Effector memory CD4-positive, alpha-beta T cell (primary cell): ENCODE results near the gene SNAP23.

Source experiments
- DNase-seq, 3 donors: peaks; one replicate each; pipeline ENCODE4 v3.0.0-alpha.2; 2020
- H3K27ac ChIP-seq: 2 replicates; pipeline ENCODE4 v1.7.0; 2013; ENCODE audit warnings: mild to moderate bottlenecking, low read length, moderate library complexity; ENCODE audit not compliant: insufficient read depth, poor library complexity, severe bottlenecking
- H3K27me3 ChIP-seq: replicated peaks from 2 replicates; pipeline ENCODE4 v1.7.0; 2013; ENCODE audit warnings: mild to moderate bottlenecking, low read length; ENCODE audit not compliant: insufficient read depth, control insufficient read depth, poor library complexity, severe bottlenecking
- H3K36me3 ChIP-seq: 2 replicates; pipeline ENCODE4 v1.7.0; 2013; ENCODE audit warnings: mild to moderate bottlenecking, low read length, moderate library complexity; ENCODE audit not compliant: control insufficient read depth, insufficient read depth
- H3K4me1 ChIP-seq: 2 replicates; pipeline ENCODE4 v1.7.0; 2013; ENCODE audit warnings: low read length, mild to moderate bottlenecking; ENCODE audit not compliant: control insufficient read depth, insufficient read depth, poor library complexity, severe bottlenecking
- H3K4me3 ChIP-seq: 2 replicates; pipeline ENCODE4 v1.7.0; 2013; ENCODE audit warnings: low read length, low read depth, mild to moderate bottlenecking; ENCODE audit not compliant: insufficient read depth, poor library complexity, severe bottlenecking
- H3K9me3 ChIP-seq: 2 replicates; pipeline ENCODE4 v1.7.0; 2013; ENCODE audit warnings: mild to moderate bottlenecking, low read length, moderate library complexity; ENCODE audit not compliant: control insufficient read depth

The SNAP23 gene

GRCh38 chr15:42493679-42494078, 1.8 kb upstream of the SNAP23 start:
- Histone ChIP-seq H3K9me3 (no peaks in the 10 kb centered on the region), H3K4me1 (peaks cover 7% of the 10 kb centered on the region), H3K4me3 (no peak overlapping the region), H3K36me3 (no peaks in the 10 kb centered on the region), H3K27me3 (no peaks in the 10 kb centered on the region), H3K27ac (no peak overlapping the region)
- no peak for DNase-seq

DNA sequence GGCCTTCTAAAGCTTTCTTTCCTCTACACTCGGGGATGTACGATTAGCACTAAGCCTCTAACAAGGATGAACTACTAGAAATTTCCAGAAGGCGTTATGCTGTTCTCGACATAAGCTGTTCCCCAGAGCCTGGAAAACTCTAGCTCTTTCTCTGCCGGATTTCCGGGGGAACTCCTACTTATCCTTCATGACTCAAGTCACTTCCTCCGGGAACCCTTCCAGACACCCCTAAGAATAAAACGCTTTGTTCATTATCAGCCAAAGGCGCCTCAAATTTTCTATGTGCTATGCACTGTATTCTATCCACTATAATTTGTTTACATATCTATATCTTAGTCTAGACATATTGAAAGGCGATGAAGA, 455 bp upstream of the SNAP23 start:
- Histone ChIP-seq H3K9me3 (no peaks in the 10 kb centered on the region), H3K27ac (peak overlapping the region; percentile 73), H3K27me3 (no peaks in the 10 kb centered on the region), H3K36me3 (no peaks in the 10 kb centered on the region), H3K4me3 (peak overlapping the region; percentile 96), H3K4me1 (peaks cover 7% of the 10 kb centered on the region)
- peak in 1 of 3 donors; percentile 37 for DNase-seq

DNA sequence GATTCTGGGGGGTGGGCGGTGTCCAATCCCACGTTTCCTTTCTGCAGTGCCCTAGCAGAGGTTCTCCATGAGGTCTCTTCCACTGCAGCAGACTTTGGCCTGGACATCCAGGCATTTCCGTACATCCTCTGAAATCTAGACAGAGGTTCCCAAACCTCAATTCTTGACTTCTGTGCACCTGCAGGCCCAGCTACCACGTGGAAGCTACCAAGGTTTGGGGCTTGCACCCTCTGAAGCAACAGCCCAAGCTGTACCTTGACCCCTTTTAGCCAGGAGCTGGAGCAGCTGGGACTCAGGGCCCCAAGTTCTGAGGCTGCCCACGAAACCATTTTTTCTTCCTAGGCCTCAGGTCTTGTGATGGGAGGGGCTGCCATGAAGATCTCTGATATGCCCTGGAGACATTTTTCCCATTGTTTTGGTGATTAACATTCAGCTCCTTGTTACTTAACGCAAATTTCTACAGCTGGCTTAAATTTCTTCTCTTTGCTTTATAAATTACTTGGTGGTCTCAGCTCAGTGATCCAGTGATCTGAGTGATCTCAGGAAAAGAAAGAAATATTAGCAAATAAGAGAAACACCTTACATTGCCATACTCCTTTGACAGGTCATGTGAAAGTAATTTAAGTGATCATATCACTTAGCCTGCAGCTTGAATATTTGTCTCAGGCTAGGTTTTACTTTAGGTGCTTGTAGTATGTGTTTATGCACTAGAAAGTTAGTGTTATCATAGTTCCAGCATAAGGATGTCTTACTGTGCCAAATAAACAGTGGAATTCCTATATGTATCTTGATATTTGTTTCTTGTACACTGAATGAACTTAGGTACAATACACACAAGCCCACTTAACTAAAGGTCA, 3.0 kb downstream of the SNAP23 start:
- Histone ChIP-seq H3K27ac (no peak overlapping the region), H3K27me3 (no peaks in the 10 kb centered on the region), H3K4me1 (peaks cover 7% of the 10 kb centered on the region), H3K36me3 (no peaks in the 10 kb centered on the region), H3K9me3 (no peaks in the 10 kb centered on the region), H3K4me3 (no peak overlapping the region)
- no peak for DNase-seq

- H3K4me1 ChIP-seq, result peaks cover 5% of the 10 kb centered on the region
- no peak overlapping the region for H3K27ac ChIP-seq
- H3K36me3 ChIP-seq, result no peaks in the 10 kb centered on the region
- no peaks in the 10 kb centered on the region for H3K27me3 ChIP-seq
- H3K4me3 ChIP-seq, result no peak overlapping the region
- no peak for DNase-seq
- no peaks in the 10 kb centered on the region for H3K9me3 ChIP-seq
Observed at GRCh38 chr15:42499858-42500609, 4.6 kb downstream of the SNAP23 start.

DNA sequence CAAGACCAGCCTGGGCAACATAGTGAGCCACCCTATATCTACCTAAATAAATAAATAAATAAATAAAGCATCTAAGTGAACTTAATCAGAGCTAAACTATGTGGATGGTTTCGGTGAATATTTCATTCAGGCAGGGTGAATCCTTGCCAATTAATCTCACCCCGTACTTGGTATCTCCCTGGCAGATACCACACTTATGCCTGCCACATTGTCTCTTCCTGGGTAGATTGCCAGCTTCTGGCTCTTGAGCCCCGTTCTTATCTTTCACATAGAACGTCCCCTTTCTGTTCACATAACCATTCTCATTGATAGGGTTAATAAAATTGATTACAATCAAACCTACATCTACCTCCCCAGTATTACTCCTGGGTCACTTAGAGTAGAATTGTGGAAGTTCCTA, 7.0 kb downstream of the SNAP23 start:
- Histone ChIP-seq H3K27ac (no peak overlapping the region), H3K9me3 (no peaks in the 10 kb centered on the region), H3K27me3 (no peaks in the 10 kb centered on the region), H3K4me1 (no peaks in the 10 kb centered on the region), H3K4me3 (no peak overlapping the region), H3K36me3 (no peaks in the 10 kb centered on the region)
- DNase-seq, result no peak

- H3K4me1 ChIP-seq, result no peaks in the 10 kb centered on the region
Observed at GRCh38 chr15:42503825-42504224, 8.4 kb downstream of the SNAP23 start.

DNA sequence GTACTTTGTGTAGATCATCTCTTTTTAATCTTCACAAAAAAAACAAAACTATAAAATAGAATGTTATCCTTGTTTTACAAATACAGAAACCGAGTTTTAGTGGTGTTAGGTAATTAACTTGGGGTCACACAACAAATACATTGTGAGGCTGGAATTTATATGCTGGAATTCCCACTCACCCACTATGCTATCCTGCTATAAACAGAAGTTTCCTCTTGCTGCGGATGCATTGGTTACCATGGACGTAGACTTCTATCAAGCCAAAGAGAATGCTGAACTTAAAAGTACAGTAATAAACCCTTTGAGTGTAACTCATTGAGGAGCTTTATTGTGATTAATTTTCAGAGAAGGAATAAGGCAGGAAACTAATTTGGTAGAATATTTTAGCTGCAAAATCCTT, 9.2 kb downstream of the SNAP23 start:
- Histone ChIP-seq H3K27me3 (no peaks in the 10 kb centered on the region), H3K4me3 (no peak overlapping the region), H3K27ac (no peak overlapping the region), H3K36me3 (no peaks in the 10 kb centered on the region), H3K4me1 (no peaks in the 10 kb centered on the region), H3K9me3 (no peaks in the 10 kb centered on the region)
- no peak for DNase-seq

More at GRCh38 chr15:42503825-42504224, 8.4 kb downstream of the SNAP23 start:
- DNase-seq, result no peak
- Histone ChIP-seq H3K36me3 (no peaks in the 10 kb centered on the region), H3K27me3 (no peaks in the 10 kb centered on the region), H3K4me3 (no peak overlapping the region), H3K27ac (no peak overlapping the region), H3K9me3 (no peaks in the 10 kb centered on the region)

DNA sequence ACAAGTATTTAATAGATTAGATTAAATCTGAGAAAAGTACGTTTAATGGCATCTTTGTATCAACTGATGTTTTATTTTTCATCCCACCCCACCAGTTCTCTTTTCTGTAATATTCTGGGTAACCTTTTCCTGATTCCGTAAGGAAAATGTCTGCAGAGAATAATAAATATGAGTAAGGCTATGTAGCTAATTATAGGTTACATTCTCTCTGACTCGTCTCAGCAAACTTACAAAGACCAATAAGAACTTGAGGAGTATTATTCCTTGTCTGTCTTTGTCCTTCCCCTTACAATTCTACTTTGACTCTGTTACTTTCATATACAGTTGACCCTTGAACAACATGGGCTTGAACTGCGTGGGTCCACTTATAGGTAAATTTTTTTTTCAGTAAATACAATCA, 12.1 kb downstream of the SNAP23 start:
- Histone ChIP-seq H3K9me3 (no peaks in the 10 kb centered on the region), H3K27ac (no peak overlapping the region), H3K36me3 (no peaks in the 10 kb centered on the region), H3K4me3 (no peak overlapping the region), H3K27me3 (no peaks in the 10 kb centered on the region), H3K4me1 (no peaks in the 10 kb centered on the region)
- DNase-seq, result no peak

- H3K36me3 ChIP-seq, result peaks cover 1% of the 10 kb centered on the region
- no peak overlapping the region for H3K27ac ChIP-seq
- no peak overlapping the region for H3K4me3 ChIP-seq
- DNase-seq, result no peak
- H3K4me1 ChIP-seq, result no peaks in the 10 kb centered on the region
- H3K9me3 ChIP-seq, result no peaks in the 10 kb centered on the region
- H3K27me3 ChIP-seq, result no peaks in the 10 kb centered on the region
Observed at GRCh38 chr15:42508263-42508690, 12.8 kb downstream of the SNAP23 start.
